GOT3 (cell line): ENCODE data around the gene SIAH1.
"Not testable (repeated sequence)": the region's sequence is repeated elsewhere in the genome, so short reads cannot be mapped to it uniquely, and the experiment has no call there.

Experiments used
- DNase-seq: peaks from one replicate; lab custom pipeline; 2025; ENCODE audit warnings: mixed read lengths; lab: John Stamatoyannopoulos, UW

Gene SIAH1, protein sequence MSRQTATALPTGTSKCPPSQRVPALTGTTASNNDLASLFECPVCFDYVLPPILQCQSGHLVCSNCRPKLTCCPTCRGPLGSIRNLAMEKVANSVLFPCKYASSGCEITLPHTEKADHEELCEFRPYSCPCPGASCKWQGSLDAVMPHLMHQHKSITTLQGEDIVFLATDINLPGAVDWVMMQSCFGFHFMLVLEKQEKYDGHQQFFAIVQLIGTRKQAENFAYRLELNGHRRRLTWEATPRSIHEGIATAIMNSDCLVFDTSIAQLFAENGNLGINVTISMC

GRCh38 chr16:48385253-48386150 is at the start of gene SIAH1:
SIAH1 (minus strand) TSS chr16:48385413; CDS start chr16:48362428, 22,985 bp downstream.
- DNase-seq: peak; percentile 77

DNA sequence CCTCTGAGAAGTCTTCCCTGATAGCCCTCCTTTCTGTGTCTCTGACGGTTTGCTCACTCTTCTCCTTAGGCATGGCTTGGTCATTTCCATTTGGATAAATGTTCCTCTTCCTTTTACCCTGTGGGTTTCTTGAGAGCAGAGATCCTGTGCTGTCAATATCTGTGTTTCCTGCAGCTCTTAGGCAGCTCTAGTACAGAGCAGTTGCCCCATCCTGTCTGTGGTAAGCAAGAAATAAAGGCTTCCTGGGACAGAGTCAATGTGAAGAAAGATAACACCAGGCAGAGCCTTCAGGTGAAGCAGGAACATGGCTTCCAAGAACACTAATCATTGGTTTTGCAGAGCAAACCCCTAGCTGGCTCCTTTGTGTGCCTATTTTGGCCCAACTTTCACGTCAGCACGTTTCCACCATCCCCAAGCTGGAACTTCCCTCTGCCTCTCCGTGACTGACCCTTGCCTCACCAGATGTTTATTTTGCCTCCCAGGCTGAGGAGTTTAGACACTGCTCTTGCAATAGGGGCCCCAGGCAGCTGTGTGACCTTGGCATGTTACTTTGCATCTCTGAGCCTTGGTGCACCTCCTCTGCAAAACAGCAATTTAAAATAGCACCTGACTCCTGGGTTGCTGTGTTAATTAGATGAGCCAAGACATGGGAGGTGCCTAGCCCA is 49.6 kb upstream of the SIAH1 start:
- DNase-seq: no peak

- DNase-seq: no peak
Measured at GRCh38 chr16:48433850-48434530, 48.8 kb upstream of the SIAH1 start.

- no peak for DNase-seq
Measured at GRCh38 chr16:48433116-48433849, 48.1 kb upstream of the SIAH1 start.

DNA sequence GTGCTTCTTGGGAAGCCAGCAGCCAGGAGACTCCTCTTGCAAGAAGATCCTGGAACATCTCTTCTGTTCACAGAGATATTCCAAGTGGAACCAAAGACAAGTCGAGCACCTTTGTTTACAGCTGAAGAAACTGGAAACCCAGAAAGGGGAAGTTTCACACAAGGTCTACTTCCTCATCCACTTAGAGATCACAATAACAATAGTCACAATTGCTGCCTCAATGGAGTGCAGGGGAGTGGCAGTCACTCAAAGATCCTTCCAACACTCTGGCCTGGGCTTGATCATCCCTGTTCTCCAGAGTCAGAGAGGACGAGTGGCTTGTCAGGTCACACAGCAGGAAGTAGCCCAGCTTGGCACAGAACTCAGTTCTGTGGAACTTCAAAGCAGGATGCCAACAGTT is 46.9 kb upstream of the SIAH1 start:
- no peak for DNase-seq

- no peak for DNase-seq
Measured at GRCh38 chr16:48430890-48431289, 45.7 kb upstream of the SIAH1 start.

- no peak for DNase-seq
Measured at GRCh38 chr16:48426244-48427141, 41.3 kb upstream of the SIAH1 start.

DNA sequence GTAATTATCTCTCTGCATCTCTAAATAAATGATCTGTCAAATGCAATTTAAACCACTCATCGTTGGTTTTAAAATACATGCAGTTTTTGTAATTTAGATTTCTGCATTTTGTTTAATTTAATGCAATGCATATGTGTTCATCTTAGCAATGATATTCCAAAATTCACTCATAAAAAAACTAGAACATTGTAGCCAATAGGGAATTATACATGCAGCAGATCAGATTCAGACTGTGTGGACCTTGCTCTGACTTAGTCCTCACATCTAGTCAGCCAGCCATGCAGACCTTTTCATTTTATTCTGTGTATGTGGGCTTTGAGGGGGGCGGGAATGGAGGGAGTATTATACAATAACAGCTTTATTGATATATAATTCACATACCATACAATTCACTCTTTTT is 37.3 kb upstream of the SIAH1 start:
- DNase-seq: no peak

DNA sequence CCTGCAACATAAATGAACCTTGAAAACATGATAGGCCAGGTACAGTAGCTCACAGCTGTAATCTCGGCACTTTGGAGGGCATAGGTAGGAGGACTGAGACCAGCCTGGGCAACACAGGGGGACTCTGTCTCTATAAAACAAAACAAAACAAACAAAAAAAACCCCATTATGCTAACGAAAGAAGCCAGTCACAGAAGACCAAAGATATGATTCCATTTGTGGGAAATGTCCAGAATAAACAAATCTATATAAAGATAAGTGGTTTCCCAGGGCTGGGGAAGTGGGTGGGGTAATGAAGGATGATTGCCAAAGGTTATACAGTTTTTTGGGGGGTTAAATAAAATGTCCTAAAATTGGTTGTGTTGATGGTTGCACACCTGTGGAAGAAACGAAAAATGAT is 36.5 kb upstream of the SIAH1 start:
- no peak for DNase-seq

DNA sequence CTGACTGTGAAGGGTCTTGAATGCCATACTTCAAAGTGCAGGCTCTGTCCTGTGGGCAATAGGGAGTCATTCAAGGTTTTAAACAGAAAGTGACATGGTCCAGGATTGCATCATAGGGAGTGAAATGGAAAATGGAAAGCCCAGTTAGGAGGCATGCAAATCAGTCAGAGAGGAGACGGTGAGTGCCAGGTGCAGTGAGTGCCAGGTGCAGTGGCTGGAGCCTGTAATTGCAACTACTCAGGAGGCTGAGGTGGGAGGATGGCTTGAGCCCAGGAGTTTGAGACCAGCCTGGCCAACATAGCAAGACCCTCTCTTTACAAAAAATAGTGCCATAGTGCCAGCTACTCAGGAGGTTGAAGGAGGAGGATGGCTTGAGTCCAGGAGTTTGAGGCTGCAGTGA is 35.2 kb upstream of the SIAH1 start:
- no peak for DNase-seq

DNA sequence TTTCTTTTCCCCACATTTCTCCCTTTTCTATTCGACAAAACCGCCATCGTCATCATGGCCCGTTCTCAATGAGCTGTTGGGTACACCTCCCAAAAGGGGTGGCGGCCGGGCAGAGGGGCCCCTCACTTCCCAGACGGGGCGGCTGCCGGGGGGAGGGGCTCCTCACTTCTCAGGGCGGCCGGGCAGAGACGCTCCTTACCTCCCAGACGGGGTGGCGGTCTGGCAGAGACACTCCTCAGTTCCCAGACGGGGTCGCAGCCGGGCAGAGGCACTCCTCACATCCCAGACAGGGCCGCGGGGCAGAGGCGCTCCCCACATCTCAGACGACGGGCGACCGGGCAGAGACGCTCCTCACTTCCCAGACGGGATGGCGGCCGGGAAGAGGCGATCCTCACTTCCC is 31.4 kb upstream of the SIAH1 start:
- not testable (repeated sequence) for DNase-seq

DNA sequence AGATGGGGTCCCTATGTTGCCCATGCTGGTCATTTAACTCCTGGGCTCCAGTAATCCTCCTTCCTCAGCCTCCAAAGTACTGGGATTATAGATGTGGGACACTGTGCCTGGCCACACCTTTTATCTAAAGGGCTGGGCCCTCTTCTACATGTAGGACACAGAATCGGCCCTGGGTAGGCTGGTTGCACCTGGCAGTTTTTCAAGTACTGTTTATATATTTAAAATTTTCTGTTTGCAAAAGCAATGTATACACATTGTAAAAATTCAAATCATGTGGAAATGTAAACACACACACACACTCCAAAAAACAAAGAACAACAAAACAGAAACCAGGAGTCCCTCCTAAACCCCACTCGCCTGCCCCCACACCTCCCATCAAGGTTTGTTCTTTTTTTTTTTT is 28.1 kb upstream of the SIAH1 start:
- no peak for DNase-seq

DNA sequence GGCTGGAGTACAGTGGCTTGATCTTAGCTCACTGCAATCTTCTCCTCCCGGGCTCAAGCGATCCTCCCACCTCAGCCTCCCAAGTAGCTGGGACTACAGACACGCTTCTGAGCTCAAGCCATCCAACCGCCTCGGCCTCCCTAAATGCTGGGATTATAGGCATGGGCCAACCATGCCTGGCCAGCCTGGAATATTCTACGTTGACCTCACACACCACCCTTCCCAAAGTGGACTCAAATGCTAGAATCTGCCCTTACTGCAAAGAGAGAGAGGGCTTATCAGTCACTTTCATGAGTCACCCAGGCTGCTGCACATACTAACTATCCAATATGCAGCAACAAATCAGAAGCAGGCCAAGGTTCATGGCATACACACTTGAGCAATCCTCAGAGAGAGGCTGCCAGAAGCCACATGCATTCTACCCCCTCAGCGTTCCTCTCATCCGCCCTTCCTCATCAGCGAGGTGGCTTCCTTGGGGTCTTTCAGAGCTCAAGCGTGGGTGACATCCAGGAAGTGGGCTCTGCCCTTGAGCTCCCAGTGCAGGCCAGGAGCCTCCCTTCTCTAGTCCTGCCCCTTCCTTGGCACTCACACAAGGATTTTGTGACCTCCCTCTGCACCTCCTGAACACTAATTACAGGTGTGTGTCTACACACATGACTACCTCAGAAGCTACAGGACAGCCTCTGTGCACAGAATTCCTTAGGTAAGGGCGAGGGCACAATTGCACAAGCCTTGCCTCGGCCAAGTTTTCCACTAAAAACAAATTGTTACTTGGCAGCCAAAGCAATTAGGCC is 24.8 kb upstream of the SIAH1 start:
- peak; percentile 30 for DNase-seq

DNA sequence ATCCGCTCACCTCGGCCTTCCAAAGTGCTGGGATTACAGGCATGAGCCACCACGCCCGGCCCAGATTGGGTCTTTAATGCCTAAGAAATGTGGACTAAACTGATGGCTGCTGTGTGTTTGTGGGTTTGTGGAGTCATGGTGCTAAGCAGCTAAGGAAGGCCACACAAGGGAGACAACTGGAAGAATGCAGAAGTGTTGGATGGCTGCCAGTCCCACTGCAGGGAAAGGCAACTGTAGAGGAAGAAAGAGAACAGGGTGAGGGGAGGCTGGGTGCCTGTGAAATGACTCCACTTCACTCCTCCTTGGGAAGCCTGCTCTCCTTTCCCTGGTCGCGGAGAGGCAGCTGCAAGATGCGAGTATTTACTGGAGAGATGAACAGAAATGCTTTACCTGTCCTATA is 23.5 kb upstream of the SIAH1 start:
- no peak for DNase-seq

DNA sequence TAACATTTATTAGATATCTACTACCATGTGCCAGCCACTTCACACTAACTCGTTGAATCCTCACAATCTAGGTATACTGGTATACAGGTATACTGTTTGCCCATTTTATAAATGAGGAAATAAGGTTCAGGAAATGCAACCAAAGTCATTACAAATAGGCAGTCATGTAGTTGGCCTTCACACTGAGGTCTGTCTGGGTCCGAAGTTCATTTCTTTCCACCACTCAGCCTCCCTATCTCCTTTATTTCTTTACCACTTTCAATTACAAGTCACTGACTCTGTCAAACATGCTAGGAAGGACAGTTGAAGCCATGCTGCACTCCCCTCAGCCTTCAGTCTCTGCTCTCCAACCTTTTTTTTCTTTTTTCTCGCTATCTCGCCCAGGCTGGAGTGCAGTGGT is 20.7 kb upstream of the SIAH1 start:
- no peak for DNase-seq

DNA sequence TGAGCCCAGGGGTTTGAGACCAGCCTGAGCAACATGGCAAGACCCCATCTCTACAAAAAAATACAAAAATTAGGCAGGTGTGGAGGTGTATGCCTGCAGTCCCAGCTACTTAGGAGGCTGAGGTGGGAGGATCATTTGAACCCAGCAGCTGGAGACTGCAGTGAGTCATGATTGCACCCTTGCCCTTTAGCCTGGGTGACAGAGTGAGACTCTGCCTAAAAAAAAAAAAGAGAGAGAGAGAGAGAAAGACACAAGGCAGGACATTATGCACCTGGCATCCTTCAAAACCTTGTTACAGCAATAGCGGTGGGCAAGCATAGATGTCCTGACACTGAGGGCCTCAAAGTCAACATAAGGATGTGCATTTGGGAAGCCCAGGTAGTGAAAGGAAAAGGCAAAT is 19.9 kb upstream of the SIAH1 start:
- DNase-seq: no peak

DNA sequence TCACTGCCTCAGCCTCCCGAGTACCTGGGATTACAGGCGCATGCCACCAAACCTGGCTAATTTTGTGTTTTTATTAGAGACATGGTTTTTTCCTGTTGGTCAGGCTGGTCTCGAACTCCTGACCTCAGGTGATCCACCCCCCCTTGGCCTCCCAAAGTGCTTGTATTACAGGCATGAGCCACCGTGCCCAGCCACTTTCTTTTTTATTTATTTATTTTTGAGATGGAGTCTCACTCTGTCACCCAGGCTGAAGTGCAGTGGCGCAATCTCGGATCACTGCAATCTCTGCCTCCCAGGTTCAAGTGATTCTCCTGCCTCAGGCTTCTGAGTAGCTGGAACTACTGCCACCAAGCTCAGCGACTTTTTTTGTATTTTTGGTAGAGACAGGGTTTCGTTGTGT is 17.3 kb upstream of the SIAH1 start:
- not testable (repeated sequence) for DNase-seq

DNA sequence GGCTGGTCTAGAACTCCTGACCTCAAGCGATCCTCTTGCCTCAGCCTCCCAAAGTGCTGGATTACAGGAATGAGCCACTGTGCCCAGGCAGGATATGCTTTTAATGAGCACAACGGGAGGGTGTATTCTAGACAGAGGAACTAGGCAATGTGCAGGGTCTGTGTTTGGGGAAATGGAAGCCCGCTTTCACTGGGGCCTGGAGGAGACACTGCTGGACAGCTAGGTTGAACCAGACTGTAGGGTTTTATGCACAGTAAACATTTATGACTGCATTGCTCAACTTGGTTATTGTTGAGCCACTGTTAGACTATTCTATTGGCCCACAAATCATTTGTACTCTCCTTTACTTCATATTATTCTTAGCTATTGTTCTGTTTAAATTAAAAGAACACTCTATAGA is 10.2 kb upstream of the SIAH1 start:
- no peak for DNase-seq

GRCh38 chr16:48394355-48394703 is 9.1 kb upstream of the SIAH1 start:
- DNase-seq: no peak
